ENCODE data around the gene CCDC81.

CCDC81 gene

GRCh38 chr11:86444981-86445380 lies 70.3 kb downstream of the CCDC81 start:
- no peak for TF ChIP-seq CTCF (conservative IDR thresholded peaks at IDR 0.05; ENCODE audit: low read depth, low read length)
- Histone ChIP-seq H3K36me3 (ENCODE audit: insufficient read depth) (no peaks in the 10 kb centered on the region), H3K4me3 (IDR thresholded peaks at IDR 0.05; ENCODE audit: insufficient read depth, low read depth, low read length) (no peak overlapping the region), H3K27ac (no peak overlapping the region), H3K4me1 (ENCODE audit: low read depth, poor library complexity, severe bottlenecking) (no peaks in the 10 kb centered on the region), H3K4me2 (no peak overlapping the region), H3K27me3 (ENCODE audit: insufficient read depth, low read depth) (no peaks in the 10 kb centered on the region), H4K20me1 (ENCODE audit: insufficient read depth) (no peaks in the 10 kb centered on the region), H3K9ac (no peak overlapping the region), H3K79me2 (ENCODE audit: insufficient read depth, low read depth) (no peaks in the 10 kb centered on the region), H2AFZ (ENCODE audit: low read depth) (no peak overlapping the region)

GRCh38 chr11:86446163-86446923 lies 71.7 kb downstream of the CCDC81 start:
- no peaks in the 10 kb centered on the region for H4K20me1 ChIP-seq (ENCODE audit: insufficient read depth)
- no peaks in the 10 kb centered on the region for H3K36me3 ChIP-seq (ENCODE audit: insufficient read depth)
- H3K4me3 ChIP-seq (IDR thresholded peaks at IDR 0.05; ENCODE audit: insufficient read depth, low read depth, low read length) = no peak overlapping the region
- H3K79me2 ChIP-seq (ENCODE audit: insufficient read depth, low read depth) = no peaks in the 10 kb centered on the region
- no peak for TF ChIP-seq CTCF (conservative IDR thresholded peaks at IDR 0.05; ENCODE audit: low read depth, low read length)
- H3K27me3 ChIP-seq (ENCODE audit: insufficient read depth, low read depth) = no peaks in the 10 kb centered on the region
- no peak overlapping the region for H3K27ac ChIP-seq
- H2AFZ ChIP-seq (ENCODE audit: low read depth) = no peak overlapping the region
- no peak overlapping the region for H3K9ac ChIP-seq
- H3K4me2 ChIP-seq = no peak overlapping the region
- H3K4me1 ChIP-seq (ENCODE audit: low read depth, poor library complexity, severe bottlenecking) = no peaks in the 10 kb centered on the region

GRCh38 chr11:86446924-86447285 lies 72.2 kb downstream of the CCDC81 start:
- no peaks in the 10 kb centered on the region for H3K4me1 ChIP-seq (ENCODE audit: low read depth, poor library complexity, severe bottlenecking)
- H4K20me1 ChIP-seq (ENCODE audit: insufficient read depth) = no peaks in the 10 kb centered on the region
- no peak overlapping the region for H3K4me3 ChIP-seq (IDR thresholded peaks at IDR 0.05; ENCODE audit: insufficient read depth, low read depth, low read length)
- H2AFZ ChIP-seq (ENCODE audit: low read depth) = no peak overlapping the region
- no peak overlapping the region for H3K27ac ChIP-seq
- H3K9ac ChIP-seq = no peak overlapping the region
- TF ChIP-seq CTCF (conservative IDR thresholded peaks at IDR 0.05; ENCODE audit: low read depth, low read length) = no peak
- H3K36me3 ChIP-seq (ENCODE audit: insufficient read depth) = no peaks in the 10 kb centered on the region
- no peaks in the 10 kb centered on the region for H3K79me2 ChIP-seq (ENCODE audit: insufficient read depth, low read depth)
- no peaks in the 10 kb centered on the region for H3K27me3 ChIP-seq (ENCODE audit: insufficient read depth, low read depth)
- H3K4me2 ChIP-seq = no peak overlapping the region

- Histone ChIP-seq H3K4me2 (no peak overlapping the region), H3K4me1 (ENCODE audit: low read depth, poor library complexity, severe bottlenecking) (no peaks in the 10 kb centered on the region), H3K79me2 (ENCODE audit: insufficient read depth, low read depth) (no peaks in the 10 kb centered on the region), H3K27me3 (ENCODE audit: insufficient read depth, low read depth) (no peaks in the 10 kb centered on the region), H3K4me3 (IDR thresholded peaks at IDR 0.05; ENCODE audit: insufficient read depth, low read depth, low read length) (no peak overlapping the region), H2AFZ (ENCODE audit: low read depth) (no peak overlapping the region), H3K9ac (no peak overlapping the region), H3K36me3 (ENCODE audit: insufficient read depth) (no peaks in the 10 kb centered on the region), H3K27ac (no peak overlapping the region), H4K20me1 (ENCODE audit: insufficient read depth) (no peaks in the 10 kb centered on the region)
- TF ChIP-seq CTCF (conservative IDR thresholded peaks at IDR 0.05; ENCODE audit: low read depth, low read length) = no peak
Observed at GRCh38 chr11:86447763-86448480, 73.2 kb downstream of the CCDC81 start.
